Measurements from ENCODE around the gene TLK1.

The TLK1 gene

GRCh38 chr2:170972296-170973224 lies 188.1 kb downstream of the TLK1 start:
- DNase-seq (ENCODE audit: low spot score) = no peak
- TF ChIP-seq CTCF (IDR thresholded peaks at IDR 0.05; ENCODE audit: borderline replicate concordance, control extremely low read depth, extremely low read depth, insufficient read depth, missing control alignments) = no peak
- in situ Hi-C loops (cut with MboI; ENCODE audit: low sequenced_read_pairs, unreplicated experiment) = loop anchor here (25.0 kb wide), 2 partner anchors 590 to 715 kb away; partner anchors contain the start of gene DYNC1I2

GRCh38 chr2:170971071-170971470 lies 189.6 kb downstream of the TLK1 start:
- DNase-seq (ENCODE audit: low spot score) = no peak
- in situ Hi-C loops (cut with MboI; ENCODE audit: low sequenced_read_pairs, unreplicated experiment) = loop anchor here (25.0 kb wide), 2 partner anchors 591 to 716 kb away; partner anchors contain the start of gene DYNC1I2
- no peak for TF ChIP-seq CTCF (IDR thresholded peaks at IDR 0.05; ENCODE audit: borderline replicate concordance, control extremely low read depth, extremely low read depth, insufficient read depth, missing control alignments)

- in situ Hi-C loops (cut with MboI; ENCODE audit: low sequenced_read_pairs, unreplicated experiment) = loop anchor here (25.0 kb wide), 2 partner anchors 592 to 717 kb away; partner anchors contain the start of gene DYNC1I2
- no peak for DNase-seq (ENCODE audit: low spot score)
- TF ChIP-seq CTCF (IDR thresholded peaks at IDR 0.05; ENCODE audit: borderline replicate concordance, control extremely low read depth, extremely low read depth, insufficient read depth, missing control alignments) = no peak
These were observed 190.7 kb downstream of the TLK1 start for GRCh38 chr2:170969872-170970496.

GRCh38 chr2:170969030-170969429 lies 191.7 kb downstream of the TLK1 start:
- in situ Hi-C loops (cut with MboI; ENCODE audit: low sequenced_read_pairs, unreplicated experiment) = loop anchor here (25.0 kb wide), 2 partner anchors 593 to 718 kb away; partner anchors contain the start of gene DYNC1I2
- DNase-seq (ENCODE audit: low spot score) = no peak
- TF ChIP-seq CTCF (IDR thresholded peaks at IDR 0.05; ENCODE audit: borderline replicate concordance, control extremely low read depth, extremely low read depth, insufficient read depth, missing control alignments) = no peak

GRCh38 chr2:170968205-170969003 lies 192.3 kb downstream of the TLK1 start:
- DNase-seq (ENCODE audit: low spot score) = no peak
- TF ChIP-seq CTCF (IDR thresholded peaks at IDR 0.05; ENCODE audit: borderline replicate concordance, control extremely low read depth, extremely low read depth, insufficient read depth, missing control alignments) = no peak
- in situ Hi-C loops (cut with MboI; ENCODE audit: low sequenced_read_pairs, unreplicated experiment) = loop anchor here (25.0 kb wide), 2 partner anchors 594 to 719 kb away; partner anchors contain the start of gene DYNC1I2

GRCh38 chr2:170967553-170967952 lies 193.1 kb downstream of the TLK1 start:
- in situ Hi-C loops (cut with MboI; ENCODE audit: low sequenced_read_pairs, unreplicated experiment) = loop anchor here (25.0 kb wide), 2 partner anchors 595 to 720 kb away; partner anchors contain the start of gene DYNC1I2
- no peak for TF ChIP-seq CTCF (IDR thresholded peaks at IDR 0.05; ENCODE audit: borderline replicate concordance, control extremely low read depth, extremely low read depth, insufficient read depth, missing control alignments)
- DNase-seq (ENCODE audit: low spot score) = no peak

All from GM13976 (cell line).